Measurements from ENCODE around the gene CACNA2D3.

DNA sequence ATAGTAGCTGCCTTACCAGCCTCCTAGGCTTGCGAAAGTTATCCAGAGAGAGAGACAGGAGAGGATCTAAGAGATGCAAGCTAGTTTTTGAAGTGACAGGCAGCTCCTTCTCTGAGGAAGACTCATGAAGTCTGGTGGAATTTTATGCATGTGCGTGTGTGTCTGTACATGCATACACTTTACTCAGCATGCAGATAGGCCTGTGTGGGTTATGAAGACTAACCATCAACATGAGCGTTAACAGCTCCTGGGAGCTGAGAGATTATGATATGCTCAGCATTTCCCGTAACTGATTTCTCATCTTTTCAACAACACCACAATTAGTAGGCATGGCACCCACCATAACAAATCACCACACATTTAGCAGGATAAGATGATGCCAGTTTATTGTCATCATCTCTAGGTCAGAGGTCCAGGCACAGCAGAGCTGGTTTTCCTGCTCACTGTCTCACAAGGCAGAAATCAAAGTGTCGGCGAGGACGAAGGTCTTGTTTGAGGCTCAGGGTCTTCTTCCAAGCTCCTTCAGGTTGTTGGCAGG, 239.5 kb downstream of the CACNA2D3 start:
- TF ChIP-seq, protein P1, sequence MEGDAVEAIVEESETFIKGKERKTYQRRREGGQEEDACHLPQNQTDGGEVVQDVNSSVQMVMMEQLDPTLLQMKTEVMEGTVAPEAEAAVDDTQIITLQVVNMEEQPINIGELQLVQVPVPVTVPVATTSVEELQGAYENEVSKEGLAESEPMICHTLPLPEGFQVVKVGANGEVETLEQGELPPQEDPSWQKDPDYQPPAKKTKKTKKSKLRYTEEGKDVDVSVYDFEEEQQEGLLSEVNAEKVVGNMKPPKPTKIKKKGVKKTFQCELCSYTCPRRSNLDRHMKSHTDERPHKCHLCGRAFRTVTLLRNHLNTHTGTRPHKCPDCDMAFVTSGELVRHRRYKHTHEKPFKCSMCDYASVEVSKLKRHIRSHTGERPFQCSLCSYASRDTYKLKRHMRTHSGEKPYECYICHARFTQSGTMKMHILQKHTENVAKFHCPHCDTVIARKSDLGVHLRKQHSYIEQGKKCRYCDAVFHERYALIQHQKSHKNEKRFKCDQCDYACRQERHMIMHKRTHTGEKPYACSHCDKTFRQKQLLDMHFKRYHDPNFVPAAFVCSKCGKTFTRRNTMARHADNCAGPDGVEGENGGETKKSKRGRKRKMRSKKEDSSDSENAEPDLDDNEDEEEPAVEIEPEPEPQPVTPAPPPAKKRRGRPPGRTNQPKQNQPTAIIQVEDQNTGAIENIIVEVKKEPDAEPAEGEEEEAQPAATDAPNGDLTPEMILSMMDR (IDR thresholded peaks at IDR 0.05): no peak
- TF ChIP-seq EP300 (IDR thresholded peaks at IDR 0.05; ENCODE audit: low read depth) (no peak), POLR2AphosphoS5 (IDR thresholded peaks at IDR 0.05) (no peak), POLR2A (IDR thresholded peaks at IDR 0.05) (no peak)

All from transverse colon (tissue), 4 donors.